ENCODE measurements around the gene SEZ6L. TPM values are rescaled to one million over a fixed set of nuclear protein-coding genes. Genes with fewer than 3 reads are reported as not detected.

SEZ6L gene
- polyA plus RNA-seq, 1 donor: 4.3 TPM

DNA sequence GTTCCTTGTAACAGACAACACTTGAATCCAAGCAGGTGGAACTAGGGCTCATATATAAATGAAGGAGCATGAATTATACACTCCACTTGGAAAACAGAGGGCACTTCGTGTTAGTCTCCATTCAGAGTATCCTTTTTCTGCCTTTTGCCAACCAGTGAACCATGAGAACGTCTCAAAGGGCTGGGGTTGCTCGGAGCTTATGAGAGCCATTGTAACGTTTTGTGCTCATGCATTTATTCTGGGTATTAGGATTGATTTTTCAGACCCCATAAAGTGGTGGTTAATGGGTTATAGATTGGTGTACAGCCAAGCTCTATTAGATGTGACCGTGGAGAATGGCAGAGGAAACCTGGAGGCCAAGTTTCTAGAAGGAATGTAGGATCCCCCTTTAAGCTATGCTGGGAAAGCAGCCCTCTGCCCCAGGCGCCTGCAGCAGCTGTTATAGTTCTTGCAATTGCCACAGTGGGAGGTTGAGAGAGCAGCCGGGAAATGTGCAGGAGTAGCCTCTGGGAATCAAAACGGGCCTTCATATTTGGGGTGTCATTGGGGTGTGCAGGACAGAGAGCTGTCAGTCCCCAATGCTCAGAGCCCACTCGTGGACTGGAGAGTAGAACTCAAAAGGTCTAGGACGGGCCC lies 205.2 kb downstream of the SEZ6L start:
- WGBS (ENCODE audit: insufficient coverage, low lambda C conversion rate): 60% methylated on average over 2 of the region's 10 CpGs
- no peak overlapping the region for H3K4me3 ChIP-seq (ENCODE audit: low read length)
- H3K4me1 ChIP-seq (ENCODE audit: control insufficient read depth, insufficient read depth, low read length): no peaks in the 10 kb centered on the region
- peaks cover 17% of the 10 kb centered on the region for H3K27me3 ChIP-seq (ENCODE audit: control insufficient read depth, insufficient read depth, low read length)
- no peaks in the 10 kb centered on the region for H3K36me3 ChIP-seq (ENCODE audit: control insufficient read depth, insufficient read depth, low read length)
- no peaks in the 10 kb centered on the region for H3K9me3 ChIP-seq (ENCODE audit: control insufficient read depth, low read depth, low read length)
- H3K27ac ChIP-seq (ENCODE audit: low read length): no peak overlapping the region
- no peak for DNase-seq

GRCh38 chr22:26377170-26377830 lies 208.0 kb downstream of the SEZ6L start:
- H3K27me3 ChIP-seq (ENCODE audit: control insufficient read depth, insufficient read depth, low read length): peaks cover 29% of the 10 kb centered on the region

GRCh38 chr22:26380072-26380830 lies 211.0 kb downstream of the SEZ6L start:
- no peaks in the 10 kb centered on the region for H3K36me3 ChIP-seq (ENCODE audit: control insufficient read depth, insufficient read depth, low read length)
- H3K4me3 ChIP-seq (ENCODE audit: low read length): no peak overlapping the region
- H3K4me1 ChIP-seq (ENCODE audit: control insufficient read depth, insufficient read depth, low read length): no peaks in the 10 kb centered on the region
- peaks cover 29% of the 10 kb centered on the region for H3K27me3 ChIP-seq (ENCODE audit: control insufficient read depth, insufficient read depth, low read length)
- no peak for DNase-seq
- H3K9me3 ChIP-seq (ENCODE audit: control insufficient read depth, low read depth, low read length): no peaks in the 10 kb centered on the region
- H3K27ac ChIP-seq (ENCODE audit: low read length): no peak overlapping the region
- WGBS (ENCODE audit: insufficient coverage, low lambda C conversion rate): 80% methylated on average over 1 of the region's 10 CpGs

More at GRCh38 chr22:26377170-26377830, 208.0 kb downstream of the SEZ6L start:
- DNase-seq: no peak
- Histone ChIP-seq H3K9me3 (ENCODE audit: control insufficient read depth, low read depth, low read length) (no peaks in the 10 kb centered on the region), H3K4me3 (ENCODE audit: low read length) (no peak overlapping the region), H3K4me1 (ENCODE audit: control insufficient read depth, insufficient read depth, low read length) (no peaks in the 10 kb centered on the region), H3K27ac (ENCODE audit: low read length) (no peak overlapping the region), H3K36me3 (ENCODE audit: control insufficient read depth, insufficient read depth, low read length) (no peaks in the 10 kb centered on the region)
- WGBS (ENCODE audit: insufficient coverage, low lambda C conversion rate): 26% methylated on average over 4 of the region's 15 CpGs

DNA sequence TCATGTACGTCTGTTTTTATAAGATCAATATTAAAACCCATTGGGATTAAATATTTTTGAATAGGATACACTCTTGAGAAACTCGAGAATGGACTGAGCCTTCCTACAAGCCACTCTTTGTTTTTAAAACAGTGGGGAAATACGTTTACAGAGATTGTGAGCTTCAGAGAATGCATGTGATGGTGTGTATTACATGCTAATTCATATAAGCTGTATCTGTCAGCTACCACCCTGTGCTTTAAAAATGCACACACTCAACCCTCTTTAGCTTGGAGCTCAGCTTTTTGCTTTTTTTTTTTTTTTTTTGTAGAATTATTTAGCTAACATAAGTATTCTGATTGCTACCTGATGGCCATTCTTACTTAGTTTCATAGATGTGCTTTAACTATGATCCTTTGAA lies 213.5 kb downstream of the SEZ6L start:
- Histone ChIP-seq H3K4me3 (ENCODE audit: low read length) (no peak overlapping the region), H3K9me3 (ENCODE audit: control insufficient read depth, low read depth, low read length) (no peaks in the 10 kb centered on the region), H3K27ac (ENCODE audit: low read length) (no peak overlapping the region), H3K27me3 (ENCODE audit: control insufficient read depth, insufficient read depth, low read length) (peaks cover 27% of the 10 kb centered on the region), H3K4me1 (ENCODE audit: control insufficient read depth, insufficient read depth, low read length) (no peaks in the 10 kb centered on the region), H3K36me3 (ENCODE audit: control insufficient read depth, insufficient read depth, low read length) (no peaks in the 10 kb centered on the region)
- 20% methylated on average over 1 of the region's 3 CpGs for WGBS (ENCODE audit: insufficient coverage, low lambda C conversion rate)
- no peak for DNase-seq

DNA sequence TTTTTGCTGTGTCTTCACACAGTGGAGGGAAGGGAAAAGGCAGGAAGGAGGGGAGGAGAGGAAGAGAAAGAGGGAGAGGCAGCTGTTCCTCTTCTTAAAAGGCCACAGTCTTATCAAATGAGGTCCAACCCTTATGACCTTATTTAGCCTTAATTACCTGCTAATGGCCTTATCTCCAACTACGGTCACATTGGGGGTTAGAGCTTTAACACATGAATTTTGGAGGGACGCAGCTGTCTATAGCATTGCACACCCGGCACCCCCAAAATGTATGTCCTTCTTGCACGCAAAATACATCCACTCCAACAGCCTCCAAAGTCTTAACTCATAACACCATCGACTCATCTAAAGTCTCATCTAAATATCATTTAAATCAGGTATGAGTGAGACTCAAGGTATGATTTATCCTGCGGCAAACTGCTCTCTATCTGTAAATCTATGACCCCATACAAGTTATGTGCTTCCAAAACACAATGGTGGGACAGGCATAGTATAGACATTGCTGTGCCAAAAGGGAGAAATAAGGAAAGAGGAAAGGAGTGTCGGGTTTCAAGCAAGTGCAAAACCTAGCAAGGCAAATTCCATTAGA lies 214.8 kb downstream of the SEZ6L start:
- WGBS (ENCODE audit: insufficient coverage, low lambda C conversion rate): 64% methylated on average over 4 of the region's 7 CpGs
- H3K4me3 ChIP-seq (ENCODE audit: low read length): no peak overlapping the region
- no peaks in the 10 kb centered on the region for H3K9me3 ChIP-seq (ENCODE audit: control insufficient read depth, low read depth, low read length)
- H3K27me3 ChIP-seq (ENCODE audit: control insufficient read depth, insufficient read depth, low read length): peaks cover 21% of the 10 kb centered on the region
- no peaks in the 10 kb centered on the region for H3K36me3 ChIP-seq (ENCODE audit: control insufficient read depth, insufficient read depth, low read length)
- DNase-seq: no peak
- no peaks in the 10 kb centered on the region for H3K4me1 ChIP-seq (ENCODE audit: control insufficient read depth, insufficient read depth, low read length)
- no peak overlapping the region for H3K27ac ChIP-seq (ENCODE audit: low read length)

DNA sequence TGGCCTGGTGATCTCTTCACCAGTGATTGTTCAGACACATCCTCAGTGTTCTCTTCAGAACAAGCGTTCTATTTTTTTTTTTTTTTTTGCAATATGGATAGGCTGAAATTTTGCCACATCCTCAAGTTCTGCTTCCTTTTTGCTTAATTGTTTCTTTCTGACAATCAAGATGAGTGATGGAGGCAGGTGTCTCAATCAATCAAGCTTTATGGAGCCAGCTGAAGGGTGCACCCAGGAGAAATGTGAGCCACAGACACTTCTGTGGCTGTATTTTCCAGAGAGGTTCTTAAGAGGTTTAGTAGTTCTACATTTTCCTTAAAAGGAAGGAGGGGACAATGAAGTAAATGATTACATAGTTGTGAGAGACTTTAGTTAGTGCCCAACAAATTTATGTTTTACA lies 215.9 kb downstream of the SEZ6L start:
- Histone ChIP-seq H3K27me3 (ENCODE audit: control insufficient read depth, insufficient read depth, low read length) (peaks cover 16% of the 10 kb centered on the region), H3K36me3 (ENCODE audit: control insufficient read depth, insufficient read depth, low read length) (no peaks in the 10 kb centered on the region), H3K4me1 (ENCODE audit: control insufficient read depth, insufficient read depth, low read length) (no peaks in the 10 kb centered on the region), H3K9me3 (ENCODE audit: control insufficient read depth, low read depth, low read length) (no peaks in the 10 kb centered on the region), H3K4me3 (ENCODE audit: low read length) (no peak overlapping the region), H3K27ac (ENCODE audit: low read length) (no peak overlapping the region)
- DNase-seq: no peak
- no CpG with 5 or more reads among the region's 1 CpG for WGBS (ENCODE audit: insufficient coverage, low lambda C conversion rate)

- Histone ChIP-seq H3K36me3 (ENCODE audit: control insufficient read depth, insufficient read depth, low read length) (no peaks in the 10 kb centered on the region), H3K27me3 (ENCODE audit: control insufficient read depth, insufficient read depth, low read length) (peaks cover 3% of the 10 kb centered on the region), H3K4me1 (ENCODE audit: control insufficient read depth, insufficient read depth, low read length) (no peaks in the 10 kb centered on the region), H3K27ac (ENCODE audit: low read length) (no peak overlapping the region), H3K9me3 (ENCODE audit: control insufficient read depth, low read depth, low read length) (no peaks in the 10 kb centered on the region), H3K4me3 (ENCODE audit: low read length) (no peak overlapping the region)
- 90% methylated on average over 2 of the region's 3 CpGs for WGBS (ENCODE audit: insufficient coverage, low lambda C conversion rate)
- no peak for DNase-seq
Measured at GRCh38 chr22:26389125-26389524, 219.9 kb downstream of the SEZ6L start.

DNA sequence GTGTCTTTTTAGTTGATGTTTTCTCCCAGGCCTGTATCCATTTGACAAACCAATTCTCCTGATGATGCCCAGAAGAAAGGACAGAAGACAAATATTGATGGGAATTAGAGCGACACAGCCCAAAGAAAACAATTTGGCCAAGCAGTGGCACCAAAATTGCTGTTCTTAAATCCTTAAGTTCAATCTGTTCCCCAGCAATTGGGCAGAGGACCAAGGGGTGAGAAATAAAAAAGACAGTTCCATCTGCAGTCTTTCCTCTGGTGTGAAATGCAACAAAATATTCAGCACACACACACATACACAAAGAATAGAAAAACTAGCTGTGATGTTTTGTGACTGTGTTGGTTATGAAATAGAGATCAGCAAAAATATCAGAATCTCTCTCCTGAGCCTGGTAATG lies 221.8 kb downstream of the SEZ6L start:
- H3K4me1 ChIP-seq (ENCODE audit: control insufficient read depth, insufficient read depth, low read length): no peaks in the 10 kb centered on the region
- no peak overlapping the region for H3K27ac ChIP-seq (ENCODE audit: low read length)
- no peak overlapping the region for H3K4me3 ChIP-seq (ENCODE audit: low read length)
- no peaks in the 10 kb centered on the region for H3K36me3 ChIP-seq (ENCODE audit: control insufficient read depth, insufficient read depth, low read length)
- WGBS (ENCODE audit: insufficient coverage, low lambda C conversion rate): no CpG with 5 or more reads among the region's 1 CpG
- DNase-seq: no peak
- H3K27me3 ChIP-seq (ENCODE audit: control insufficient read depth, insufficient read depth, low read length): no peaks in the 10 kb centered on the region
- no peaks in the 10 kb centered on the region for H3K9me3 ChIP-seq (ENCODE audit: control insufficient read depth, low read depth, low read length)

DNA sequence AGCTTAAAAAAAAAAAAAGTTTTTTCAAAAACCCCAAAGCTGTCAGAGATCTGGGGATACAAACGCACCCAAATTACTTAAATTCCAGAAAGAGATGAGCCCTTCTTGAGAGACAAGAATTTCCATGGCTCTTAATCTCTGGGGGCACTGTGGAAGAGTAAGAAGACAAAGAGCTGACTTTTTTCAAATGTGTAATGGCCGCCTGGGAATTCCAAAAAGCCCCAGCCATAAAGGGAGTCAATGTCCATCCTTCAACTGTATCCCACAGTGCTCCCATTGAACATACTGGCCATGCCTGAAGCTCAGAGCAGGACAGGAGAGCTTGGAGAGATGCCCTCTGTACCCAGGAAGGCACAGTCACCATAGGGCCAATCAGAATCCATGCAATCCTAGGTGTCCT lies 222.4 kb downstream of the SEZ6L start:
- DNase-seq: no peak
- H3K4me1 ChIP-seq (ENCODE audit: control insufficient read depth, insufficient read depth, low read length): no peaks in the 10 kb centered on the region
- WGBS (ENCODE audit: insufficient coverage, low lambda C conversion rate): no CpG with 5 or more reads among the region's 2 CpGs
- H3K27me3 ChIP-seq (ENCODE audit: control insufficient read depth, insufficient read depth, low read length): no peaks in the 10 kb centered on the region
- no peaks in the 10 kb centered on the region for H3K9me3 ChIP-seq (ENCODE audit: control insufficient read depth, low read depth, low read length)
- no peaks in the 10 kb centered on the region for H3K36me3 ChIP-seq (ENCODE audit: control insufficient read depth, insufficient read depth, low read length)
- H3K27ac ChIP-seq (ENCODE audit: low read length): no peak overlapping the region
- no peak overlapping the region for H3K4me3 ChIP-seq (ENCODE audit: low read length)

DNA sequence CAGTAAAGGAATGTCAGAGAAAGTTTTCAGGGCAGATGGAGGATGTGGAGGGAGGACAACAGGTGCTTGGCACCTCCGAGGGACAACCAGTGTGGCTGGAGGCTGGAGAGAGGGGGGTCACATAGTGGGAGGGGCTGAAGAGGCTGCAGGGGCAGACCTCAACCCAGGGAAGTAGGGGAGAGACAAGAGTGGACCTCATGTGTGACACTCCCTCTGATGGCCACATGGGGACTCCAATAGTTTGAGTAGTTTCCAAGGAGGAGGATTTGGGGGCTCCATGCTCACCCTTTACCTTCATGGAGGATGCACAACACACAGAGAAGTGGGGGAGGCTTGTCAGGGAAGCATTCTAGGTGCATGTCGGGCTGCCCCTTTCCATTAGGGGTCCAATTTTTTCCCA lies 224.7 kb downstream of the SEZ6L start:
- Histone ChIP-seq H3K27me3 (ENCODE audit: control insufficient read depth, insufficient read depth, low read length) (no peaks in the 10 kb centered on the region), H3K9me3 (ENCODE audit: control insufficient read depth, low read depth, low read length) (no peaks in the 10 kb centered on the region), H3K4me3 (ENCODE audit: low read length) (no peak overlapping the region), H3K27ac (ENCODE audit: low read length) (no peak overlapping the region), H3K4me1 (ENCODE audit: control insufficient read depth, insufficient read depth, low read length) (no peaks in the 10 kb centered on the region), H3K36me3 (ENCODE audit: control insufficient read depth, insufficient read depth, low read length) (no peaks in the 10 kb centered on the region)
- WGBS (ENCODE audit: insufficient coverage, low lambda C conversion rate): no CpG with 5 or more reads among the region's 2 CpGs
- no peak for DNase-seq
